SKM-1 treated with dmso at 0.1 percent for 144 hours (cell line): ENCODE measurements around the gene TMEM45B.
"Not testable (repeated sequence)": the region's sequence is repeated elsewhere in the genome, so short reads cannot be mapped to it uniquely, and the experiment has no call there.

Experiments used
- DNase-seq: peaks from one replicate; lab custom pipeline; 2025; ENCODE audit not compliant: unreplicated experiment; lab: John Stamatoyannopoulos, UW

TMEM45B gene

DNA sequence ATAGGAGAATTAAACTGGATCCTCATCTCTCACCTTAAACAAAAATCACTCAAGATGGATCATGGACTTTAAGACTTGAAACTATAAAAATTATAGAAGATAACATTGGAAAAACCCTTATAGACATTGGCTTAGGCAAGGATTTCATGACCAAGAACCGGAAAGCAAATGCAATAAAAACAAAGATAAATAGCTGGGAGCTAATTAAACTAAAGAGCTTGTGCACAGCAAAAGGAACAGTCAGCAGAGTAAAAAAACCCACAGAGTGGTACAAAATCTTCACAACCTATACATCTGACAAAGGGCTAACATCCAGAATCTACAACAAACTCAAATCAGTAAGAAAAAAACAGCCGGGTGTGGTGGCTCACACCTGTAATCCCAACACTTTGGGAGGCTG is 7.4 kb upstream of the TMEM45B start:
- not testable (repeated sequence) for DNase-seq

DNA sequence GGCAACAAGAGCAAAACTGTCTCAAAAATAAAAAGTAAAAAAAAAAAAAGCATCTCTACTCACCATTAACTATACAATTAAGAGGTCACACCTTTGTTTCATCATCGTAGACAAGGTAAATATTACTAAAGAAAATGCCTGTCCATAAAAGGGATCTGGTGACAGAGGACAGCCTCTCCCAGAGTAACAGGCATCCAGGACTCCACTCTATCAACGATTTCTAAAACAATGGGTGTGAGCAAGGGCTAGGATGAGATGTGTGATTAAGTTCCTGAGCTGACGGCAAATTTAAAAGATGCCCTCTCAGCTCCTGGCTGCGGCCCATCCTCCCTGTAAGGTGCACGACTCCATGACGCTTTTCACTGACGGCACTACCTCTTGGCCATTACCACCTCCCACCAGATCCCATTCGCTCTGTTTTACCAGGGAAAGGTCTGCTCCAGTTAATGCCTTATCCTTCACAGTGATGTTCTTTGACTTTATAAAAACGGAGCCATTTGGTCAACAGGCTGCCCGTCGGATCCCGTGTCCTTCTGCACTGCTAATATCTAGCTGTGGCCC is 2.3 kb upstream of the TMEM45B start:
- no peak for DNase-seq

DNA sequence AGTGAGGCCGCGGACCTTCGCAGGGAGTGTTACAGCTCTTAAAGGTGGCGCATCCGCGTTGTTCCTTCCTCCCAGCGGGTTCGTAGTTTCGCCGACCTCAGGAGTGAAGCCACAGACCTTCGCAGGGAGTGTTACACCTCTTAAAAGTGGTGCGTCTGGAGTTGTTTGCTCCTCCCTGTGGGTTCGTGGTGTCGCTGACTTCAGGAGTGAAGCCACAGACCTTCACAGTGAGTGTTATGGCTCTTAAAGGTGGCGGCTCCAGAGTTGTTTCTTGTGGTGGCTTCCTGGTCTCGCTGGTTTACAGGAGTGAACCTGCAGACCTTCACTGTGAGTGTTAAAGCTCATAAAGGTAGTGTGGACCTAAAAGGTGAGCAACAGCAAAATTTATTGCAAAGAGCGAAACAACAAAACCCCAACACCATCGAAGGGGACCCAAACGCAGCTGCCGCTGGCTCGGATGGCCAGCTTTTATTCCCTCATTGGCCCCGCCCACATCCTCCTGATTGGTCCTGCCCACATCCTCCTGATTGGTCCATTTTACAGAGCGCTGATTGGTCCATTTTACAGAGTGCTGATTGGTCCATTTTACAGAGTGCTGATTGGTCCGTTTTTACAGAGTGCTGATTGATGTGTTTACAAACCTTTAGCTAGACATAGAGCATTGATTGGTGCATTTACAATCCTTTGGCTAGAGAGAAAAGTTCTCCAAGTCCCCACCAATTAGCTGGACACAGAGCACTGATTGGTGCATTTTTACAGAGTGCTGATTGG is 1.2 kb upstream of the TMEM45B start:
- no peak for DNase-seq

DNA sequence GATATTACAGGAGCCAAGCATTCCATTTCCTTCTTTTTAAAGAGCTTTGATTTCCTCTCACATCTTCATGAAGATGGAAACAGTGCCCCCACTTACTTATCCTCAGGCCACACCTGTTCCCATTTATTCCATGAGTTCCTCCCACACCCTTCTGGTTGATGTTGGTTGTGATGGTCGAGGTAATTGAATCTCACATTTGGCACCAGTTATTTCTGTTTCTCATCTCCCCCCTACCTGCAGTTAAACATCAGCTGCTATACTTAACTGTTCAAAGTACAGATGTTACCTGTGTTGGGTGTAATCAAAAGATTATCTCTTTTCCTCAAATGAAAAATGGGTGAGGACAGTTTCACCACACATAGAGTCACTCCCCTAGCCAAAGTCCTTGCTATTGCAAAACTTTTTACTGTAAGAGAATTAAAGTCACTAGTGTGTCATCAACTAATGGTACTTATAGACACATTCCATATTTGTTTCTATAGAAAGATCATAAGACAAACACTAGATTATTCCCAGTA is 1.9 kb downstream of the TMEM45B start:
- DNase-seq: no peak

DNA sequence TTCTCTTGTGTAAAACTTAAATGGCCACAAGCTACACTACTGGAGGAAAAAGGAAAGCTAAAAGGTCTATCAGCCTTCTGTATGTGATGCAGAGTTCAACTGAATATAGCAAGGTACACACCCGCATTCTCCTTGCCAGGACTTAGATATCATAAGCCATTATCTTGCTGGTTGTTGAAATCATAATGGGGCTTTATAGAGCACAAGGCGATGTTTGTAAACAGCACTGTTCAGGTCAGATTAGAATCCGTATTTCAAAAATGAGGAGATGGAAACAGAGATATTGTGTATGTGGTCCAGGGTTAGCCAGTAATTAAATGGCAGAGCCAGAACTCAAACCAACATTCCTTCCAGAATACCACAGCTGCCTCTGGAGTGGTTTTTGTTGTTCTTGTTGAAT is 2.6 kb downstream of the TMEM45B start:
- DNase-seq: not testable (repeated sequence)

DNA sequence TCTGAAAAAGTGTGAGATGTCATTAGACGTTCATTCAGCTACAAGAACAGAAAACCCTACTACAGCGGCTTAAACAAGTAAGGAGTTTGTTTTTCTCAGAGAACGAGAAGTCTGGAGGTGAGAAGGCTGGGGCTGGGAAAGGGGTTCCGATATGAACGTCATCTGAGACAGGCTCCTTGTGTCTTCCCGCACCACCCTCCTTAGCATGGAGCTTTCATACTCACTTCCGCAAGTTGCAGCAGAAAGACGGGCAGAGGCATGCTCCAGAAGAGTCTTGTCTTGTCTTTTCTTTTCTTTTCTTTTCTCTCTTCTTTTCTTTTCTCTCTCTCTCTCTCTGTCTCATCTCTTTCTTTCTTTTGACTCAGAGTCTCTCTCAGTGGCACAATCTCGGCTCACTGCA is 3.6 kb downstream of the TMEM45B start:
- DNase-seq: no peak

DNA sequence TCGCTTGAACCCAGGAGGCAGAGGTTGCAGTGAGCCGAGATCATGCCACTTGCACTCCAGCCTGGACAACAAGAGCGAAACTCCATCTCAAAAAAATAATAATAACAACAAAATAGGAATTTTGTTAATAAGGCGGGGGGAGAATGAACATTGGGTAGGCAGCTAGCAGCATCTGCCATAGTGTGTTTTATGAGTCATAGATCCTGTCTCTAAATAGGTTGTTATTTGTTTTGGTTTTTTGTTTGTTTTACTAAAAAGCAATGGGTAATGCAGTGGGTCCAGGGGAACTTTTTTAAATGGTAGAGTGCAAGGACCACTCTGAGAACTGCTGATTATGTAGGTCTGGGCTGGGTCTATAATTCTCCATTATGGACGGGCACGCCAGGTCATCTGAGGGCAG is 4.6 kb downstream of the TMEM45B start:
- DNase-seq: not testable (repeated sequence)

DNA sequence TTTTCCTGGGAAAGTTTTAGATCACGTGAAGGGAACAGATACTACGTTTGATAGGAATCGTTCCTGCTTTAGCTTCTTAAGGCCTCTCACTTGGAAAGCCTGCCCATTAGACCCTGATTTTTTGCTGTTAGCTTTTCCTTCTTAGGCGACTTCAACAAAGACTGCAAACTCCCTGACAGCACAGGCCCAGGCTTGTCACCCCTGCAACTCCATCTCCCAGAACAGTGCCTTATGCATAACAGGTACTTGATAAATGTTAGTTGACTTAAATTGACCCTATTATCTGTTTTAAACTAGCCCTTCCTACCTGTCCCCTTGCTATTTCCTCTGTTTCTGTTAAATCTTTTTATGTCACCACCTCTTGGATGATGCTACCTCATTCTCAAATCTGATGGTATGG is 7.6 kb downstream of the TMEM45B start:
- DNase-seq: not testable (repeated sequence)

DNA sequence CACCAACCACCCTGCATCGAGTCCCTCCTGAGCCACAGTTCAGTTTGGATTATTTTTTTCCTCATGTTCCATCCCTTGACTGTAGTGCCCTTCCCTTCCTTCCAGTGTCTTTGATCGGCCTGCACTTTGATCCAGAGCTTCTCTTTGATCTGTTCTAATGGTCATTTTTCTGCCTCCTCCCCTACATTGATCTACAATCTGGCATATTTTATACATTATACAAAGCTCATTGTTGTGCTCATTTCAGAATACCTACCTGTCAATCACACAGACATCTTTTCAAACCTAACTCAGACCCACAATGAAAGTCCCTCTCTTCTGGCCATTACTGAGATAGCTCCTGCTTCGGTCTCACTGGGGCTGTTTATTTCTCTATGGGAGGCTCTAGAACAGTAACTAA is 8.2 kb downstream of the TMEM45B start:
- DNase-seq: not testable (repeated sequence)

DNA sequence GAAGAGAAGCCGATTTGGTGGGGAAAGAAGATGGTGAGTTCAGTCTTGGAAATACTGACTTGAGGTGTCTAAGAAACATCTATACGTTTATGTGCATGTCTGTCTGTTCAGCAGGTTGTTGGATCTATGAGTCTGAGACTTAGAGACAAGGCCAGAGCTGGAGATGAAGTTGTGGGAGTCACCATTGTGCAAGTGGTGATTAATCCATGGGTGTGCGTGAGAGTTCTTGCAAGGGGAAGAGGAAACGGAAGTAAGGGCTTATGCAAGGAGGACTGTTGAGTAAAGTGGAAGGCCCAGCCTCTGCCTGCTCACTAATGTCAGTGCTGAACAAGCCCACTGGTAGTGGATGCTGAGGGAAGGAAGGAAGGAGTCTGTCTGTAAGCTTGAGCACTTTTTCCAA is 9.7 kb downstream of the TMEM45B start:
- DNase-seq: peak; percentile 98

DNA sequence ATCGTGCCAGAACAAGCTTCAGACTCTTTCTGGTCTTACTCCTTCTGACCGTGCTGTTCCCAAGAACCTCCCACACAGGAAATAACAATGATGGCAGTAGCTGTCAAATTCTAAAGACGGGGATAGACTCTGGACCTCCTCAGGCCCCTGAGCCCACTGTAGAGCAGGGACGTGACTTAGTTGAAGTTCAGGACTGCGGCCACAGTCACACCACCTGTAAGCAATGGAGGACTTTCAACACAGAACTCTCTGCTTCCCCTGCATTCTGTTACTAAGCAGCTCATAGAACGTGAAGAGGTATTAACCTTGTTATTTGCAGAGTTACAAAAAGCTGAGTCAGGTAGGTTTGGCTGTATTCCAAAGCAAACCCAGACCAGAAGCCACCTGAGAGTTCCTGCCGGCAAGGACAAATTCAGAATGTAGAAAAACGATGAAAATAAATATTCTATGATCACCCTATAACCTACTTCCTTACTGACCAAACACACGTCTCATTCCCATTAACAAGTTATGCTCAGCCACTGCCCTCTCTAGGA is 12.7 kb downstream of the TMEM45B start:
- DNase-seq: no peak

DNA sequence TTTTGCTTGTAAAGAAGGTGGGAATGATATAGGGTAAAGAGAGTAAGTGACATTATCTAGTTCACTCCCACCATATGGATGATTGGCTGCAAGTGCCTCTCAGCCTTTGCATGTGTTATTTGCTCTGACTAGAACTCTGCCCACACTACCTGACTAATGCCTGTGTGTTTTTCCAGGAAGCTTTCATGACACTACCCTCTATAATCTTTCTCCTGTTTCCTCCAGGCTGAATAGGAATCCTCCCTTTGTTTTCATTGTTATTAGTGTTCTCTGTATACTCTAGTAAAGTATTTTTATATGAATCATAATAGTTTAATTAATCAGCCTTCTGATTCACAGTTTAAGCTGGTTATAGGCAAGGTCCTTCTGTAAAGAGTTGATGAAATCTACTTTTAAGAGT is 13.8 kb downstream of the TMEM45B start:
- not testable (repeated sequence) for DNase-seq

DNA sequence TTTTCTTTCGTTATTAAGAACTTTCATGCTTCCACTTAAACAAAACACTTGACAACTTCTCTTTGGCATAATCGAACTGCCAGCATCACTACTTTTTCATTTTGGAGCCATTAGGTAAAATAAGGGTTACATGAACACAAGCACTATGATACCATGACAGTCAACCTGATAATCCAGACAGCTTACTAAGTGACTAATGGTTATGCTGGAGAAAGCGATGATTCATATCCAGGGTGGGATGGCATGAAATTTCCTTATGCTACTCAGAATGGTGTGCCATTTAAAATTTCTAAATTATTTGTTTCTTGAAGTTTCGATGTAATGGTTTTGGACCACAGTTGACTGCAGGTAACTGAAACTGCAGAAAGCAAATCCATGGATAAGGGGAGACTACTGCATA is 15.6 kb downstream of the TMEM45B start:
- DNase-seq: not testable (repeated sequence)

DNA sequence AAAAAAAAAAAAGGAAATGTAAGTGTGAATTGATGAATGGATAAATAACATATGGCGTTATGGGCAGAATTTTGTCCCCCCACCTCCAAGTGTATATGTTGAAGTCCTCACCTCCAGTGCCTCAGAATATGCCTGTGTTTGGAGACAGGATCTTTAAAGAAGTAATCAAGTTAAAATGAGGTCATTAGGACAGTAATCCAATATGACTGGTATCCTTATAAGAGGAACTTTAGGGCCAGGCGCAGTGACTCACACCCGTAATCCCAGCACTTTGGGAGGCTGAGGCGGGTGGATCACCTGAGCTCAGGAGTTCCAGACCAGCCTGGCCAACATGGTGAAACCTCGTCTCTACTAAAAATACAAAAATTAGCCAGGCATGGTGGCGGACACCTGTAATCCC is 17.6 kb downstream of the TMEM45B start:
- not testable (repeated sequence) for DNase-seq

DNA sequence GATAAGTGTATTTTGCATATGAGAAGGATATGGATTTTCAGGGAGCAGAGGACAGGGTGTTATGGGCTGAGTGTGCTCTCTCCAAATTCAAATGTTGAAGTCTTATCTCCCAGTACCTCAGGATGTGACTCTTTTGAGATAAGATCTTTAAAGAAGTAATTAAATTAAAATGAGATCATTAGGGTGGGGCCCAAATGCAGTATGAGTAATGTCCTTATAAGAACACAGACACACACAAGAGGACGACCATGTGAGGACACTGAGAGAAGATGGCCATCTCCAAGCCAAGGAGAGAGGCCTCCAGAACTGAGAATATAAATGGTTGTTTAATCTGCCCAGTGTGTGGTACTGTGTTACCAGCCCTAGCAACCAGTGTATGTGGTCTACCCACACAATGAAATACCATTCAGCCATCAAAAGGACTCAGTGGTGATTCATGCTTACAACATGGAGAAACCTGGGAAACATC is 20.8 kb downstream of the TMEM45B start:
- not testable (repeated sequence) for DNase-seq

DNA sequence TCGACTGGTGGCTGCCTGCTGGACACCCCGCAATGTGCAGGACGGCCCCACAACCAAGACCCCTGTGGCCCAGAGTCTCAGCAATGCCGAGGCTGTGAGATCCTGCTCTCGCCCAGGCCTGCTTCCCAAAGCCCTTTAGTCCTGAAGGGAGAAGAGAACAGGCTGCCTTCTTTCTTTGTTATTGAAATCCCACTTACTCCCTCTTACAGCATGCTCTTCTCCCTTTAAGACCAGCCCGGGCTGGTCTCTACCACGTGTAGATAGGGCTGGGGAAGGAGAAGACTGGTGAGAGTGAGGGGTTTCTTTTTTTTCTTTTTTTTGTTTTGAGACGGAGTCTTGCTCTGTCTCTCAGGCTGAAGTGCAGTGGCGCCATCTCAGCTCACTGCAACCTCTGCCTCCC is 21.3 kb downstream of the TMEM45B start:
- no peak for DNase-seq

DNA sequence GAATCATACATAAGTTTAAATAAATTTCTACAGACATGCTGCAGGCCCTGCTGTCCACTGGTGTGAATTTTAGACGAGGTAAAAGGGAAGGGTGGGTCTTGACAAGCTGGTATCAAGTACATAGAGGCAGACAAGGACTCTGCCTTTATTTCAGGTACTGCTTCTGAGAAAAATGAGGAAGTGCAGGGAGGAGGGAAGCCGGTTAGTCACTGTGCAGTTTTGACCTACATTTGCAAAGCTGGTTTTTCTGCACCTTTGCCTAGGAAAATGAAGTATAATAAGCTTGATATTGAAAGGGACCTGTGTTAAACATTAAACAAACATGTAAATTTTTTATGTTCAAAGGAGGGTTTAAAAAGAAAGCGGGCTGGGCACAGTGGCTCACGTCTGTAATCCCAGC is 24.6 kb downstream of the TMEM45B start:
- DNase-seq: peak; percentile 83

DNA sequence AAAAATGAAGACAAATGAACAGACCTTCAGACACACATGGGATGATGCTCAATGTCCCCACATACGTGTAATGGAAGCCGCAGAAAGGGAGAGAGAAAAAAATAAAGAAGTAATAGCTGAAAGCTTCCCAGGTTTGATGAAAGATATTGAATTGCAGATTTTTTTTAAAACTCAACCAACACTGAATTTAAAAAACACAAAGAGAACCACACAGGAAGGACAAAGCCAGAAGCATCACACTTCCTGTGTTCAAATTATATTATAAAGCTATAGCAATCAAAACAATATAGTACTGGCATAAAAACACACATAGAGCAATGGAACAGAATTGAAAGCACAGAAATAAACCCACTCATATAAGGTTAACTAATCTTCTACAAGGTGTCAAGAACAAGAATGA is 26.5 kb downstream of the TMEM45B start:
- DNase-seq: no peak

DNA sequence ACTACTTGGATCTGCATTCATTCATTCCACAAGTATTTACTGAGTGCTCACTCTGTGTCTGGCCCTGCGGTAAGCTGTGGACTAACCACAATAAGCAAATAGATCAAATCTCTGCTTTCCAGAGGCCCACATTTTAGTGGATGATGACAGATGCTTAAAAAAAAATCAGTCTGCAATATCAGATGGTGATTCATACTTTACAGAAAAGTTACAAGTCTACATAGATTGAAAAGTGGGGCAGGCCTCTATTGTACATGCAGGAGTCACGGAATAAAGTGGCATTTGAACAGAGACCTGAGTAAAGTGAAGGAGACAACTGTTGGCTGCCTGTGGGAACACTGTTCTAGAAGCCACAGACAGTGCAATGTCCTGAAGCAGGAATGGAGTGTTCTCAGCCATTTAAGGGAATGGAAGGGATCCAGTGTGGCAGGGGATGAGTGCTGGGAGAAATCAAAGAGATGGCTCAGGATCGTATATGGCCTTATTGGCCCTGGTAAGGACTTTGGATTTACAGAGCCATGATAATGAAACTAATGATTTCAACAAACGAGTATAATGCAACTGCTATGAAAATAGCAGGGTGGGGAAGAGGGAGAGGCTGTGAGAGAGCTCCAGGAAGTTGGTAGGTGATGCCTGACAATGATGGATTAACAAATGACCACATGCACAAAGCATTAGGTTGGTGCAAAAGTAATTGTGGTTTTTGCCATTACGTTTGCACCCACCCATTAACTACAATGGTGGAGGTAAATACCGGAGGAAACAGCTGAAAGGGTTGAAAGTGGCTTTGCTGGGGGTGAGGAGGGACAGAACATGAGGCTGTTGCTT is 31.1 kb downstream of the TMEM45B start:
- DNase-seq: no peak

DNA sequence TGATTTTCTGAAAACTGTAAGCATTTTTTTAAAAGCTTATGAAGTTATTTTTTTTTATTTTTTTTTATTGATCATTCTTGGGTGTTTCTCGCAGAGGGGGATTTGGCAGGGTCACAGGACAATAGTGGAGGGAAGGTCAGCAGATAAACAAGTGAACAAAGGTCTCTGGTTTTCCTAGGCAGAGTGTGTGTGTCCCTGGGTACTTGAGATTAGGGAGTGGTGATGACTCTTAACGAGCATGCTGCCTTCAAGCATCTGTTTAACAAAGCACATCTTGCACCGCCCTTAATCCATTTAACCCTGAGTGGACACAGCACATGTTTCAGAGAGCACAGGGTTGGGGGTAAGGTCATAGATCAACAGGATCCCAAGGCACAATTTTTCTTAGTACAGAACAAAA is 31.7 kb downstream of the TMEM45B start:
- not testable (repeated sequence) for DNase-seq

DNA sequence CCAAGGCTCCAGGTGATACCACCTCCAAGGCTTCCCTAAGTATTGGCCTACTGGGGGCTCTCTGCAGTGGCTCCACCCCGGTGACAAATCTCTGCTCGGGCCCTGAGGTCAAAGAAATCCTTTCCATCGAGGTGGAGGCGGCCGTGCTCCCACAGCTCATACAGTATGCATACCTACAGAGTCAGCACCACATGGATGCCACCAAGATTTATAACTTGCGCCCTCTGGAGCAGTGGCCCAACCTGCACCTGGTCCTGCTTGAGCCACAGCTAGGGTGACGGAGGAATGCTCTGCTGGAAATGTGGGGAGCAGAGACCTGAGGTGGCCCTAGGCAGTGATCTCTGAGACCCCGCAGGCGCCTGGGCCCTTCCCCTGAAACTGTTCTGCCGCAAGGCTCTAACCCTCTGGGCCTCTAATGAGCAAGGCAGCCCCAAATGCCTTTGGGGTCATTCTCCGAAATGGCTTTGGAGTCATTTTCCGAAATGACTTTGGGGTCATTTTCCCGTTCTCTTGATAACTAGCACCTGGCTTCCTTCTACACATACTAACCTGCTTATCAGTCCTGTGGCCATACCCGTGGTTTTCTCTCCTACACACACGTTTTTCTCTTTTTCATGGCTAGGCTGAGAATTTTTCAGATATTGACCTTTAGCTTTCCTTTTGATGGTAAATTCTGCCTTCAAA is 33.9 kb downstream of the TMEM45B start:
- DNase-seq: no peak
